HG02798 (cell line): Measurements from ENCODE around the gene ZSWIM1.

Source experiments
- ATAC-seq: cut with Tn5 transposase; IDR thresholded peaks from one replicate; pipeline ENCODE4 v1.9.1; 2021; ENCODE audit warnings: mild to moderate bottlenecking; ENCODE audit not compliant: unreplicated experiment, poor library complexity

ZSWIM1 gene

DNA sequence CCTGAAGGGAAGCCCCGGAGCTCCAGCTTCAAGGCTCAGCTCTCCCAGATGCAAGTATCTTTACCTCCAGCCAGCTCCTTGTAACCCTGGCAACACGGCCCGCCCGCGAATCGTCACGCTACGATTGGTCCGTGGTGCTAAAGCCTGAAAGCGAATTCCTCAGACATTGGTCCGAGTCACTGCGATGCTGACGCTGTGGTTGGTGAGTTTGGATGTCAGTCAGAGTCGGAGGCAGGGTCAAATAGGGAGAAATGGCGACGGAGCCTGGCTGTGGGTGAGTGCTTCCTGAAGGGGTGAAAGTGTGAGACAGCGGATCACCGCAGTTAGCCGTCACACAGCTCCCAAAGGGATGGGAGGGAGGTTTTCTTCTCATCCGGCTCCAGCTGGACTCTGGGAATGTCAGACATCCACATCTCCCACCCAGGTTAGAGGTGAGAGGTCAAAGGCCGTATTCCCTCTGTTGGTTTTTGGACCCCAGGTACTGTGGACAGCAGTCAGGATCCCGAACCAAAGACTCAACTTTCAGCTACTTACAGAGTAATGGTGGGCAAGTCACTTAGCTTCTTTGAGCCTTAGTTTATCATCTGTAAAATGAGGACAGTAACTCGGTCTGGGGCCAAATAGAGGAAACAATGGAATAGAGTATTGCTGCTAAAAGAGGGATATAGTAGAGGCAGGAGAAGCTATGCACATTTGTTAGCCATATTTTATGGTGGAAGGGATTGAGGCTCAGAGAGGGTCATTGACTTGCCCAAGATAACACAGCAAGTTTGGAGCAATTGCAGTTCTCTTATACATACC lies at the start of gene ZSWIM1:
Gene ZSWIM1, plus strand, starts transcription at position 240 of the 801 bp plus-strand sequence. CDS start 1,366 bp downstream, outside the sequence.
- peak; percentile 99 for ATAC-seq

DNA sequence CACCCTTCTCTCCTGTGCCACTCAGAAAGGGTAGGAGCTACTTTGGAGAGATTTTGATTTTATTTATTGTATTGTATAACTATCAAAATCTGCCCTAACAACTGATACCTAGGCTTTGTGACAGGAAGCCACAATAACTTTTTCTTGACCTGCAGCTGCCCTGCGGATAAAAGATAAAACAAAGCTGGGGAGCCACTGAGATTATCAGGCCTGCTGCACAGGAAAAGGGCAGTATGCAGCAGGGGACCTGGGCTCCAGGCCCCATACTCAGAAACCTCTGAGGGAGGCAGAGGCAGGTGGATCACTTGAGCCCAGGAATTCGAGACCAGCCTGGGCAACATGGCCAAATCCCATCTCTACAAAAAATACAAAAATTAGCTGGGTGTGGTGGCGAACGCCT lies 48.4 kb upstream of the ZSWIM1 start:
- no peak for ATAC-seq

DNA sequence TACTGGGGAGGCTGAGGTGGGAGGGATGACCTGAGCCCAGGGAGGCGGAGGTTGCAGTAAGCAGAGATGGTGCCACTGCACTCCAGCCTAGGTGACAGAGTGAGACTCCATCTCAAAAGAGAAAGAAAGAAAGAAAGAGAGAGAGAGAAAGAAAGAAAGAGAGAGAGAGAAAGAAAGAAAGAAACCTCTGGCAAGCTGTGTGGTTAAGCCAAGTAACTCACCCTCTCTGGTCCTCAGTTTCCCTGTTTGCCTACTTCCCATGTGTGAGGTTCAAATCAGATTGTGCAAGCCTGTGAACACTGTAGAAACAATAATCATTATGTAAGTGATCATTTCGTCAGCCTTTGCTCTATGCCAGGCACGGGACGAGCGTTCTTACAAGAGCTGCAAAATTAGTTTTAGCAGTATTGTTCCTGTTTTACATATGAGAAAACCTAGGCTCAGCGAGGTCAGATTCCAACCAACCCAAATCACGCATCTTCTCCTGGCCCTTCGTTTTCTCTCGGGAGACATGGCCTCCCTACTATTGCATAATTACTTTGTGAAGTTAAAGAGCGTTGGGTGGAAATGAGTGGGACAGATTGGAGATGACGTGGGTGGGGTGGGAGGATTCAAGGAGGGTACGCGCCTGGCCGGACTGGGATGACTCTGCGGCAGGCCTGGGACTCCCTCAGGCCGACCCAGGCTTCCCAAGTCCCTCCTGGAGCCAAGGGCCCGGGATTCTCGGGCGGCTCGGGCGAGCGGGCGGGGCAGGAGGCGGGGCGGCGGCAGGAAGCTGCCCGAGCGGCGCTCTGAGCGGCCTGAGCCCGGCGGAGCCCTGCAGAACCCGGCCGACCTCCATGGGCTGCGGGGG lies 47.8 kb upstream of the ZSWIM1 start, which contains the start of gene SNX21:
Gene SNX21, plus strand, starts transcription at position 770 of the 853 bp plus-strand sequence. CDS start 121 bp downstream, outside the sequence.
- ATAC-seq = peak; percentile 33

- ATAC-seq = peak; percentile 50
These were observed 46.9 kb upstream of the ZSWIM1 start for GRCh38 chr20:45833883-45834796.

DNA sequence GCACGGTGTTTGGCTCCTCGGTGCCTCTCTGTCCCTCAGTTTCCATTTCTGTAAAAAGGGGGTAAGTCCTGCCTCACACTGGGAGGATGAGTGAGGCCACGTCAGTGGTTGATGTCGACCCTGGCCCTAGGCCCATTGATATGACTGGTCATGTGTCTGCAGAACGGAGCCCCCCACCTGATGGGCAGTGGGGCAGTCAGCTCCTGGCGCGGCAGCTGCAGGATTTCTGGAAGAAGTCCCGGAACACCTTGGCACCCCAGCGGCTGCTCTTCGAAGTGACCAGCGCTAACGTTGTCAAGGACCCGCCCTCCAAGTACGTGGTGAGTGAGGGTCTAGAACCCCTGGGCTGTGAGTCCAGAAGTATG lies 46.2 kb upstream of the ZSWIM1 start:
- ATAC-seq = no peak

DNA sequence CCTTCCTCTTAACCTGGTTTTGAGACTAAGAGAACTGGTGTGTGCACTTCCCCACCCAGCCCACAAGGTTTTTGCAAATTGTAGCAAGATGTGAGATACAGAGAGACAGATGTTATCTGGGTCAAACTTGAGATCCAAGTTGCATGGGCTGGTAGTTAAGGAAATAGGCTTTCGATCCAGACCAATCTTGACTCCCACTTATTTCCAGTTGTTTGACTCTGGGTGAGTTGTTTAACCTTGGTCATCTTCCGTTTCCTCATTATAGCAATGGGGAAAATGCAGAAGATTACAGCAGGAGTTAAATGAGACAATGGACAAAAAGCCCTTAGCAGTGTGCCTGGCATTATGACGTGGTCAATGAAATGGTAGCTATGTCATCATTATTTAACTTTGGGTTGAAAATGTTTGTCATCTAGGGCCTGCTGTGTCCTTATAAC lies 45.7 kb upstream of the ZSWIM1 start:
- ATAC-seq = no peak

- ATAC-seq = no peak
These were observed 45.2 kb upstream of the ZSWIM1 start for GRCh38 chr20:45835825-45836224.

DNA sequence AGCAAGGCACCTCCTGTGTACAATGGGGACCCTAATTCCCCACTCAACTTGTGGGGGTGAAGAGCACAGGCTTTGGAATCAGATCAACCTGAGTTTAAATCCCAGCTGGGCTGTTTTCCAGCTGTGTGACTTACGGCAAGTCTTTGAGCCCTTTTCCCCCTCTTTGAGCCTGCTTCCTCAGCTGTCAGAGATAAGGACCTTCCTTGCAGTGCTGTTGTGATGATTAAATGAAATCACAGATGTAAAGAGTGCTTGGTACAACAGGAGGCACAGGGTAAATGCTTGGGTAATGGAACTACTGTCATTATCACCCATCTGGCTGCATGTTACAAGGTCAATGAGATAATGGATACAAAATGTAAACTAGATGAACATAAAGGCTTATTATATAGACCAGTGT lies 44.2 kb upstream of the ZSWIM1 start:
- no peak for ATAC-seq

DNA sequence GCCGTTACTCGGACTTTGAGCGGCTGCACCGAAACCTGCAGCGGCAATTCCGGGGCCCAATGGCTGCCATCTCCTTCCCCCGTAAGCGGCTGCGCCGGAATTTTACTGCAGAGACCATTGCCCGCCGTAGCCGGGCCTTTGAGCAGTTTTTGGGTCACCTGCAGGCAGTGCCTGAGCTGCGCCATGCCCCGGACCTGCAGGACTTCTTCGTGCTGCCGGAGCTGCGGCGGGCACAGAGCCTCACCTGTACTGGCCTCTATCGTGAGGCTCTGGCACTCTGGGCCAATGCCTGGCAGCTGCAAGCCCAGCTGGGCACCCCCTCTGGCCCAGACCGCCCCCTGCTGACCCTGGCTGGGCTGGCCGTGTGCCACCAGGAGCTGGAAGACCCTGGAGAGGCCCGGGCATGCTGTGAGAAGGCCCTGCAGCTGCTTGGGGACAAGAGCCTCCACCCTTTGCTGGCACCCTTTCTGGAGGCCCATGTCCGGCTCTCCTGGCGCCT lies 40.3 kb upstream of the ZSWIM1 start:
- ATAC-seq = no peak

GRCh38 chr20:45841407-45842129 lies 39.5 kb upstream of the ZSWIM1 start:
- ATAC-seq = no peak

DNA sequence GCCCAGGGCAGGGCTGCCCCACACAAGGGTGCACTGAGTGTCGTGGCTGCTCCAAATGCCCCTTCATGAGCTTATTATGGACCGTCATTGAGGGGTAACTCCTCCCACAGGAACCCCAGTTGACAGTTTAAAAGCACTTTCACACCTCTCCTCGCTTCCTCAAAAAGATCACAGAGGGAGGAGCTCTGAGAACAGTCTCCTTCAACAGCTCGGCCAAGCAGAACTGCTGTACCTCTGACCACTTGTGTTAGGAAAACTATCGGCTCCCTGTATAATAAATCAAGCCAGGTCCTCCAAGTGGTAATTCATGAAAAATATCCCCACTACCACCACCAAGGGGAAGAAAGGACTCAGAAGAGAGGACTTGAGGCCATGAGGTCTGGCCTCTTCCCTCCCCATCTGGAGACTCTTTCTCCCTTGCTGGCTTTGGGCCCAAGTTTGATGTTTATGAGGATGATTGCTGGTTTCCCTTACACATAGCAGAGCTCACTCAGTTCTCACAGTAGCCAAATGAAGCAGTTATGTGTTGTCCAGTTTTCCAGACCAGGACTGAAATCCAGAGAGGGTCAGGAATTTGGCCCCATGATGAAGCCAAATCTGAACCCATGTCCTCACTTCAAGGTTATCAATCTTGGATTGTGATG lies 38.7 kb upstream of the ZSWIM1 start:
- no peak for ATAC-seq

- no peak for ATAC-seq
These were observed 37.5 kb upstream of the ZSWIM1 start for GRCh38 chr20:45843506-45843905.

GRCh38 chr20:45845452-45845851 lies 35.6 kb upstream of the ZSWIM1 start:
- ATAC-seq = no peak

DNA sequence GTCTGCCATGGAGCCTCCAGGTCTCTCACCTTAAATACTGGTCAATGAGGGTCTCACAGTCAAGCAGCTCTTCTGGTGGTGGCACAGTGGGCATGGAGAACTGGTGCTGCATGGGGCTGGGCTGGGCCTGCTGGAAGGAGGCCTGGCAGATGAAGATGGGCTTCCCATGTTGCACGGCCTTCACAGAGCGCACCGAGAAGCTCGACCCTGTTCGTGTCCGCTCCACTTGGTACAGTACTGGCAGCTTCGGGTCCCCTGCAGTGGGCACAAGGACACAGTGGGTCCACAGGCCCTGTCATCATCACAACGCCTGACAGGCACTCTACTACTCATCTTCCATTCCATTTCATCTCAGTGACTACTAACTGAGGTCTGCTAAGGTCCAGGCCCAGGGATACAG lies 32.6 kb upstream of the ZSWIM1 start:
- no peak for ATAC-seq

DNA sequence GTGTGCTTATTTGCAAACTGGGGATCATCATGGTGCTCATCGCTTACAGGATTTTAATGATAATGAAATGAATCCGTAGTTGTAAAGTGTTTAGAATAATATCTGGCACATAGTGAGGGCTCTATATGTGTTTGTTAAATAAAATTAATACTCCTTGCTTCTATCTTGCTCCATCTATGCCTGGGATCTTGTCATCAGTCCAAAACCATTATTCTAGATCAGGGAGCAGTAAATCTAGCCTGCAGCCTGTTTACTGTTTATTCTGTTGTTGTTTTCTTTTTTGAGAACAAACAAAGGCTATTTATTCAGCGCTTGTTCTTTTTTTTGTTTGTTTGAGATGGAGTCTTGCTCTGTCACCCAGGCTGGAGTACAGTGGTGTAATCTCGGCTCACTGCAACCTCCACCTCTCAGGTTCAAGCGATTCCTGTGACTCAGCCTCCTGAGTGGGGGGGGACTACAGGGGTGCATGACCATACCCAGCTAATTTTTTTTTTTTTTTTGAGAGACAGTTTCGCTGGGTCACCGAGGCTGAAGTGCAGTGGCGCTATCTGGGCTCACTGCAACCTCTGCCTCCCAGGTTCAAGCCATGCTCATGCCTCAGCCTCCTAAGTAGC lies 32.0 kb upstream of the ZSWIM1 start:
- ATAC-seq = no peak

GRCh38 chr20:45850238-45850637 lies 30.8 kb upstream of the ZSWIM1 start:
- ATAC-seq = no peak

- no peak for ATAC-seq
These were observed 30.1 kb upstream of the ZSWIM1 start for GRCh38 chr20:45850926-45851325.

GRCh38 chr20:45851501-45851900 lies 29.5 kb upstream of the ZSWIM1 start:
- no peak for ATAC-seq

DNA sequence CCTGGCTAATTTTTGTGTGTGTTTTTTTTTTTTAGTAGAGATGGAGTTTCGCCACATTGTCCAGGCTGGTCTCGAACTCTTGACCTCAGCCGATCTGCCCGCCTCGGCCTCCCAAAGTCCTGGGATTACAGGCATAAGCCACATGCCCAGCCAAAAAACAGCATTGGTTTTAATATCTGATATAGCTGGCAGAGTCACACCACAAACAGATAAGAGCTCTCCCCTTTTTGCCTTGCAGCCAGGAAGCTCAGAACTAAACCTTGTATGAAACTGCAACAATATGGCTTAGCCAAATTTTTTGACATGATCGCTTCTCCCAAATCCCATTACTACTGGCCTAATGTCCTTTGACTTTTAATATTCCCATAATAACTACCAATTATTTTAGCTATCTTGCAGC lies 28.7 kb upstream of the ZSWIM1 start:
- ATAC-seq = no peak
